HEK293 (cell line): Measurements from ENCODE around the gene GAREM1.

Experiments used
- CTCF ChIA-PET: fragments of 350-600 bp; formaldehyde crosslinking; extraction: SDS; loops from one replicate; lab custom pipeline; 2021; ENCODE audit warnings: antibody characterized with exemption; lab: Yijun Ruan, JAX
- POLR2A ChIA-PET: fragments of 300-600 bp; formaldehyde crosslinking; extraction: SDS; loops from one replicate; lab custom pipeline; 2020; ENCODE audit warnings: antibody characterized with exemption, inconsistent platforms; lab: Yijun Ruan, JAX
- H3K27ac ChIP-seq: fragments of 200-500 bp; sonication (Bioruptor generic); 2 replicates; pipeline ENCODE4 v1.5.1; 2014; ENCODE audit warnings: low read depth, low read length, control low read depth, inconsistent platforms; ENCODE audit errors: extremely low read depth
- H3K36me3 ChIP-seq, 2 experiments: fragments of 200-500 bp in 1 of 2; sonication (Bioruptor generic) in 1 of 2; 1 replicate in 1 of 2; 2 replicates in 1 of 2; pipeline ENCODE4 v1.5.1; 2014 to 2017; ENCODE audit warnings: inconsistent platforms in 2 of 2, low read length in 2 of 2; ENCODE audit not compliant: control insufficient read depth in 2 of 2, insufficient read depth in 1 of 2
- H3K4me1 ChIP-seq: fragments of 200-500 bp; sonication (Bioruptor generic); 2 replicates; pipeline ENCODE4 v1.5.1; 2014; ENCODE audit warnings: mild to moderate bottlenecking, low read length, inconsistent platforms; ENCODE audit not compliant: control insufficient read depth, insufficient read depth
- H3K4me3 ChIP-seq: 2 replicates; pipeline ENCODE4 v1.5.1; 2011; ENCODE audit warnings: low read depth, mild to moderate bottlenecking, control low read depth, low read length, moderate library complexity
- H3K9me3 ChIP-seq: fragments of 200-500 bp; sonication (Bioruptor generic); 2 replicates; pipeline ENCODE4 v1.5.1; 2014; ENCODE audit warnings: low read depth, low read length, inconsistent platforms; ENCODE audit not compliant: control insufficient read depth, insufficient read depth
- ATF2 ChIP-seq: fragments of 450-650 bp; formaldehyde crosslinking; IDR thresholded peaks from 2 replicates; pipeline ENCODE4 v1.5.1; 2016; ENCODE audit warnings: missing biosample characterization, missing genetic modification characterization, low read depth
- EGR2 ChIP-seq: fragments of 450-650 bp; formaldehyde crosslinking; IDR thresholded peaks from 2 replicates; pipeline ENCODE4 v1.5.1; 2016; ENCODE audit warnings: low read depth, missing biosample characterization, missing genetic modification characterization
- ELK4 ChIP-seq: IDR thresholded peaks from 2 replicates; pipeline ENCODE4 v1.6.1; 2011; ENCODE audit warnings: mild to moderate bottlenecking, low read depth, low read length, borderline replicate concordance
- GLIS2 ChIP-seq: fragments of 450-650 bp; formaldehyde crosslinking; IDR thresholded peaks from 2 replicates; pipeline ENCODE4 v1.5.1; 2016; ENCODE audit warnings: missing biosample characterization, missing genetic modification characterization
- SCRT2 ChIP-seq: fragments of 450-650 bp; formaldehyde crosslinking; IDR thresholded peaks from 2 replicates; pipeline ENCODE4 v1.5.1; 2016; ENCODE audit warnings: missing biosample characterization, missing genetic modification characterization
- ZBTB10 ChIP-seq: fragments of 450-650 bp; formaldehyde crosslinking; IDR thresholded peaks from 2 replicates; pipeline ENCODE4 v1.5.1; 2016; ENCODE audit warnings: missing biosample characterization, missing genetic modification characterization
- ZBTB11 ChIP-seq: fragments of 450-650 bp; formaldehyde crosslinking; conservative IDR thresholded peaks from 2 replicates; pipeline ENCODE4 v1.5.1; 2016; ENCODE audit warnings: low read depth, missing biosample characterization, missing genetic modification characterization
- ZBTB17 ChIP-seq: fragments of 450-650 bp; formaldehyde crosslinking; IDR thresholded peaks from 2 replicates; pipeline ENCODE4 v1.5.1; 2016; ENCODE audit warnings: missing biosample characterization, missing genetic modification characterization
- ZNF2 ChIP-seq: fragments of 450-650 bp; formaldehyde crosslinking; IDR thresholded peaks from 2 replicates; pipeline ENCODE4 v1.5.1; 2016; ENCODE audit warnings: missing biosample characterization, missing genetic modification characterization
- ZNF214 ChIP-seq: fragments of 450-650 bp; formaldehyde crosslinking; IDR thresholded peaks from 2 replicates; pipeline ENCODE4 v1.5.1; 2017; ENCODE audit warnings: missing biosample characterization, mild to moderate bottlenecking, missing genetic modification characterization, borderline replicate concordance
- ZNF248 ChIP-seq: fragments of 450-650 bp; formaldehyde crosslinking; IDR thresholded peaks from 2 replicates; pipeline ENCODE4 v1.5.1; 2017; ENCODE audit warnings: missing biosample characterization, missing genetic modification characterization
- ZNF324 ChIP-seq: fragments of 450-650 bp; formaldehyde crosslinking; IDR thresholded peaks from 2 replicates; pipeline ENCODE4 v1.5.1; 2016; ENCODE audit warnings: missing biosample characterization, missing genetic modification characterization
- ZNF510 ChIP-seq: fragments of 450-650 bp; formaldehyde crosslinking; IDR thresholded peaks from 2 replicates; pipeline ENCODE4 v1.5.1; 2018; ENCODE audit warnings: mild to moderate bottlenecking, missing genetic modification characterization, missing biosample characterization; ENCODE audit not compliant: insufficient replicate concordance
- ZNF544 ChIP-seq: fragments of 450-650 bp; formaldehyde crosslinking; IDR thresholded peaks from 2 replicates; pipeline ENCODE4 v1.5.0; 2017; ENCODE audit warnings: missing biosample characterization, missing genetic modification characterization
- ZNF558 ChIP-seq: fragments of 450-650 bp; formaldehyde crosslinking; IDR thresholded peaks from 2 replicates; pipeline ENCODE4 v1.5.1; 2016; ENCODE audit warnings: missing biosample characterization, missing genetic modification characterization
- ZNF561 ChIP-seq: fragments of 450-650 bp; IDR thresholded peaks from 2 replicates; pipeline ENCODE4 v1.5.1; 2018; ENCODE audit warnings: missing biosample characterization, missing genetic modification characterization, borderline replicate concordance
- ZNF660 ChIP-seq: fragments of 450-650 bp; IDR thresholded peaks from 2 replicates; pipeline ENCODE4 v1.5.1; 2018; ENCODE audit warnings: missing biosample characterization, mild to moderate bottlenecking, missing genetic modification characterization
- ZNF747 ChIP-seq: fragments of 450-650 bp; formaldehyde crosslinking; IDR thresholded peaks from 2 replicates; pipeline ENCODE4 v1.5.1; 2016; ENCODE audit warnings: missing biosample characterization, missing genetic modification characterization
- ZSCAN16 ChIP-seq: fragments of 450-650 bp; formaldehyde crosslinking; IDR thresholded peaks from 2 replicates; pipeline ENCODE4 v1.5.1; 2016; ENCODE audit warnings: missing biosample characterization, missing genetic modification characterization
- ZSCAN18 ChIP-seq: fragments of 450-650 bp; formaldehyde crosslinking; IDR thresholded peaks from 2 replicates; pipeline ENCODE4 v1.5.1; 2016; ENCODE audit warnings: missing biosample characterization, missing genetic modification characterization

The GAREM1 gene

GRCh38 chr18:32470714-32471633 is at the start of gene GAREM1 (continued):
- no peak for TF ChIP-seq ZSCAN18
- TF ChIP-seq ZNF558 (tag by site-specific recombination) = no peak
- no peak for TF ChIP-seq ZNF324 (tag by site-specific recombination)
- TF ChIP-seq ZBTB11 (tag by site-specific recombination) = 0 out of 2 replicates have a peak, but pooled peaks have one; percentile 37

- no peak for TF ChIP-seq ZBTB17 (tag by site-specific recombination)
- TF ChIP-seq ZNF324 (tag by site-specific recombination) = no peak
- TF ChIP-seq ZNF2 (tag by site-specific recombination) = no peak
- TF ChIP-seq ZNF660 (tag by site-specific recombination) = no peak
- no peak for TF ChIP-seq ELK4
- no peak for TF ChIP-seq ATF2 (tag by site-specific recombination)
- no peak for TF ChIP-seq ZNF510 (tag by site-specific recombination)
- TF ChIP-seq ZSCAN16 (tag by site-specific recombination) = no peak
- TF ChIP-seq ZNF248 (tag by site-specific recombination) = no peak
- TF ChIP-seq ZNF544 = no peak
- TF ChIP-seq GLIS2 (tag by site-specific recombination) = no peak
- CTCF ChIA-PET = no interaction called here
- no peaks in the 10 kb centered on the region for H3K9me3 ChIP-seq
- H3K4me1 ChIP-seq = no peaks in the 10 kb centered on the region
- H3K27ac ChIP-seq = no peak overlapping the region
- POLR2A ChIA-PET = no interaction called here
- H3K4me3 ChIP-seq = no peak overlapping the region
- H3K36me3 ChIP-seq = no peaks in the 10 kb centered on the region
Measured at GRCh38 chr18:32511147-32511546, 40.5 kb upstream of the GAREM1 start.

- ChIA-PET CTCF (interaction anchor here (0.6 to 2.0 kb wide), 3 partner anchors 8 to 38 kb away, joined by 3 to 7 read pairs (median 3); partner anchors contain the start of gene GAREM1), POLR2A (no interaction called here)
- no peaks in the 10 kb centered on the region for H3K36me3 ChIP-seq
- no peak overlapping the region for H3K27ac ChIP-seq
- TF ChIP-seq ZNF214 (tag by site-specific recombination) = no peak
- no peak for TF ChIP-seq SCRT2 (tag by site-specific recombination)
- TF ChIP-seq ZNF561 (tag by site-specific recombination) = no peak
- no peak for TF ChIP-seq ZNF747 (tag by site-specific recombination)
- TF ChIP-seq ZBTB10 (tag by site-specific recombination) = no peak
- TF ChIP-seq EGR2 = 0 out of 2 replicates have a peak, but pooled peaks have one; percentile 21
- H3K4me3 ChIP-seq = no peak overlapping the region
- no peaks in the 10 kb centered on the region for H3K4me1 ChIP-seq
- no peaks in the 10 kb centered on the region for H3K9me3 ChIP-seq
Measured at GRCh38 chr18:32509111-32509510, 38.4 kb upstream of the GAREM1 start.
